ENCODE results near the gene MBNL1.
"Not testable (repeated sequence)": the region's sequence is repeated elsewhere in the genome, so short reads cannot be mapped to it uniquely, and the experiment has no call there.

The MBNL1 gene

GRCh38 chr3:152355744-152356665, 87.3 kb downstream of the MBNL1 start:
- no peak for DNase-seq

GRCh38 chr3:152356870-152357276, 88.1 kb downstream of the MBNL1 start:
- no peak for DNase-seq

GRCh38 chr3:152357587-152357986, 88.9 kb downstream of the MBNL1 start:
- no peak for DNase-seq

GRCh38 chr3:152359385-152360248, 90.9 kb downstream of the MBNL1 start:
- DNase-seq, result no peak

- DNase-seq, result no peak
These were observed 91.6 kb downstream of the MBNL1 start for GRCh38 chr3:152360302-152360701.

GRCh38 chr3:152360966-152361365, 92.2 kb downstream of the MBNL1 start:
- DNase-seq, result no peak

- DNase-seq, result no peak
These were observed 93.4 kb downstream of the MBNL1 start for GRCh38 chr3:152362086-152362485.

GRCh38 chr3:152364237-152364636, 95.5 kb downstream of the MBNL1 start:
- DNase-seq, result no peak

- DNase-seq, result no peak
These were observed 96.4 kb downstream of the MBNL1 start for GRCh38 chr3:152365126-152365525.

- no peak for DNase-seq
These were observed 97.3 kb downstream of the MBNL1 start for GRCh38 chr3:152365766-152366593.

GRCh38 chr3:152367192-152367591, 98.5 kb downstream of the MBNL1 start:
- not testable (repeated sequence) for DNase-seq

- not testable (repeated sequence) for DNase-seq
These were observed 103.9 kb downstream of the MBNL1 start for GRCh38 chr3:152372633-152373032.

GRCh38 chr3:152373379-152373778, 104.7 kb downstream of the MBNL1 start:
- no peak for DNase-seq

GRCh38 chr3:152374262-152374990, 105.7 kb downstream of the MBNL1 start:
- no peak for DNase-seq

- DNase-seq, result no peak
These were observed 106.8 kb downstream of the MBNL1 start for GRCh38 chr3:152375546-152375945.

GRCh38 chr3:152376351-152377183, 107.8 kb downstream of the MBNL1 start:
- DNase-seq, result no peak

- no peak for DNase-seq
These were observed 108.4 kb downstream of the MBNL1 start for GRCh38 chr3:152377184-152377570.

- no peak for DNase-seq
These were observed 110.8 kb downstream of the MBNL1 start for GRCh38 chr3:152379415-152380042.

- no peak for DNase-seq
These were observed 111.3 kb downstream of the MBNL1 start for GRCh38 chr3:152380043-152380442.

- DNase-seq, result no peak
These were observed 113.2 kb downstream of the MBNL1 start for GRCh38 chr3:152381881-152382295.
